ENCODE results near the gene GRAMD1A.
A peak's percentile ranks its signal among the peaks of the same experiment; 100 is the strongest.

Gene GRAMD1A

GRCh38 chr19:35060160-35060855 is 60.2 kb downstream of the GRAMD1A start:
- Histone ChIP-seq H2AK5ac (ENCODE audit: low read depth, low read length) (peak overlapping the region; percentile 81), H3K4me1 (ENCODE audit: control insufficient read depth in 2 of 2, insufficient read depth in 1 of 2, low read depth in 1 of 2, low read length in 2 of 2) (peaks cover 0 to 2% of the 10 kb centered on the region in 2 donors), H2BK120ac (ENCODE audit: low read depth, low read length) (no peak overlapping the region), H3K79me1 (ENCODE audit: low read depth, low read length) (no peaks in the 10 kb centered on the region), H2BK15ac (ENCODE audit: low read length) (peak overlapping the region; percentile 54), H3K9ac (ENCODE audit: low read depth, low read length, poor library complexity) (no peak overlapping the region), H3K36me3 (replicated peaks in 1 of 2; ENCODE audit: control insufficient read depth in 2 of 2, insufficient read depth in 2 of 2, low read length in 2 of 2) (no peaks in the 10 kb centered on the region), H3K4ac (ENCODE audit: low read length) (no peak overlapping the region), H3K14ac (ENCODE audit: low read length) (no peak overlapping the region), H3K27me3 (ENCODE audit: control insufficient read depth in 3 of 3, insufficient read depth in 3 of 3, low read depth in 1 of 3, low read length in 3 of 3) (peaks cover 0 to 3% (median 0%) of the 10 kb centered on the region in 3 experiments), H3K23ac (ENCODE audit: low read depth, low read length, poor library complexity) (peak overlapping the region; percentile 61), H2BK5ac (ENCODE audit: low read length) (peak overlapping the region; percentile 34), H4K91ac (ENCODE audit: low read depth, low read length, poor library complexity) (no peak overlapping the region), H3K4me2 (ENCODE audit: insufficient read depth, low read length, poor library complexity, severe bottlenecking) (no peak overlapping the region), H3K4me3 (ENCODE audit: low read length in 2 of 2) (no peak overlapping the region), H3K18ac (ENCODE audit: low read length) (peak overlapping the region; percentile 71), H2BK12ac (ENCODE audit: low read length) (peak overlapping the region; percentile 17), H3K27ac (replicated peaks; ENCODE audit: low read length) (no peak overlapping the region), H4K8ac (ENCODE audit: low read depth, low read length) (peak overlapping the region; percentile 57), H2AFZ (ENCODE audit: low read length) (no peak overlapping the region), H3K9me3 (replicated peaks in 1 of 2; ENCODE audit: control insufficient read depth in 2 of 2, insufficient read depth in 1 of 2, low read depth in 1 of 2, low read length in 2 of 2) (no peaks in the 10 kb centered on the region)
- no peak for DNase-seq (ENCODE audit: low spot score)
- no CpG with 5 or more reads among the region's 29 CpGs for WGBS, 2 donors (ENCODE audit: extremely low coverage in 2 of 2, insufficient read length in 2 of 2, insufficient replicate concordance in 1 of 2)

GRCh38 chr19:35061583-35062373 is 61.7 kb downstream of the GRAMD1A start:
- no peak overlapping the region for H3K27ac ChIP-seq (replicated peaks; ENCODE audit: low read length)
- no peak overlapping the region for H3K4me2 ChIP-seq (ENCODE audit: insufficient read depth, low read length, poor library complexity, severe bottlenecking)
- no peaks in the 10 kb centered on the region for H3K27me3 ChIP-seq (ENCODE audit: control insufficient read depth in 3 of 3, insufficient read depth in 3 of 3, low read depth in 1 of 3, low read length in 3 of 3)
- H3K23ac ChIP-seq (ENCODE audit: low read depth, low read length, poor library complexity): no peak overlapping the region
- no peak overlapping the region for H2BK120ac ChIP-seq (ENCODE audit: low read depth, low read length)
- no peaks in the 10 kb centered on the region for H3K4me1 ChIP-seq (ENCODE audit: control insufficient read depth in 2 of 2, insufficient read depth in 1 of 2, low read depth in 1 of 2, low read length in 2 of 2)
- no peak overlapping the region for H2BK5ac ChIP-seq (ENCODE audit: low read length)
- H2AK5ac ChIP-seq (ENCODE audit: low read depth, low read length): no peak overlapping the region
- WGBS, 2 donors (ENCODE audit: extremely low coverage in 2 of 2, insufficient read length in 2 of 2, insufficient replicate concordance in 1 of 2): no CpG with 5 or more reads among the region's 7 CpGs
- no peak overlapping the region for H3K4me3 ChIP-seq (ENCODE audit: low read length in 2 of 2)
- no peaks in the 10 kb centered on the region for H3K36me3 ChIP-seq (replicated peaks in 1 of 2; ENCODE audit: control insufficient read depth in 2 of 2, insufficient read depth in 2 of 2, low read length in 2 of 2)
- no peak overlapping the region for H4K91ac ChIP-seq (ENCODE audit: low read depth, low read length, poor library complexity)
- no peak overlapping the region for H3K14ac ChIP-seq (ENCODE audit: low read length)
- no peak overlapping the region for H3K4ac ChIP-seq (ENCODE audit: low read length)
- H3K79me1 ChIP-seq (ENCODE audit: low read depth, low read length): no peaks in the 10 kb centered on the region
- DNase-seq (ENCODE audit: low spot score): no peak
- no peak overlapping the region for H4K8ac ChIP-seq (ENCODE audit: low read depth, low read length)
- no peak overlapping the region for H2BK12ac ChIP-seq (ENCODE audit: low read length)
- H2BK15ac ChIP-seq (ENCODE audit: low read length): no peak overlapping the region
- H2AFZ ChIP-seq (ENCODE audit: low read length): no peak overlapping the region
- H3K18ac ChIP-seq (ENCODE audit: low read length): no peak overlapping the region
- no peak overlapping the region for H3K9ac ChIP-seq (ENCODE audit: low read depth, low read length, poor library complexity)
- H3K9me3 ChIP-seq (replicated peaks in 1 of 2; ENCODE audit: control insufficient read depth in 2 of 2, insufficient read depth in 1 of 2, low read depth in 1 of 2, low read length in 2 of 2): no peaks in the 10 kb centered on the region

DNA sequence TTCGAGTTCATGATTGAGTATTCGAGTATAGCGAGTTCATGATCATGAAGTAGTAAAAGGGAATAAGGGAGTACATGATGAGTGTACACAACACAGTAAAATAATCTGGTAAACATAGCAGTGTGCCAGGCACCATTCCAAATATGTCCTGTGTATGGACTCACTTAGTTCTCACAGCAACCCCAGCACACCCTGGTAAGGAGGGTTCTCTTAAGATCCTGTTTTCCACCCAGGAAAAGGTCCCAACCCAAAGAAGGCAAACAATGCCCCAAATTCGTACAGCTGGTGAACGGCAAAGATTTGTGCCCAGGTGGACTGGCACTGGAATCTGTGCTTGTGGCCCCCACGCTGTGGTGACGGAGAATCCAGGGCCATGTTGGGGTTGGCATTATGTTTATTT is 62.8 kb downstream of the GRAMD1A start:
- no peak overlapping the region for H3K4me3 ChIP-seq (ENCODE audit: low read length in 2 of 2)
- no peak overlapping the region for H2BK15ac ChIP-seq (ENCODE audit: low read length)
- no peak overlapping the region for H4K91ac ChIP-seq (ENCODE audit: low read depth, low read length, poor library complexity)
- no peak for DNase-seq (ENCODE audit: low spot score)
- no peak overlapping the region for H3K9ac ChIP-seq (ENCODE audit: low read depth, low read length, poor library complexity)
- H2BK5ac ChIP-seq (ENCODE audit: low read length): no peak overlapping the region
- H3K14ac ChIP-seq (ENCODE audit: low read length): no peak overlapping the region
- no peak overlapping the region for H3K27ac ChIP-seq (replicated peaks; ENCODE audit: low read length)
- H2BK12ac ChIP-seq (ENCODE audit: low read length): no peak overlapping the region
- no peaks in the 10 kb centered on the region for H3K4me1 ChIP-seq (ENCODE audit: control insufficient read depth in 2 of 2, insufficient read depth in 1 of 2, low read depth in 1 of 2, low read length in 2 of 2)
- no peak overlapping the region for H3K18ac ChIP-seq (ENCODE audit: low read length)
- H3K4ac ChIP-seq (ENCODE audit: low read length): no peak overlapping the region
- H3K27me3 ChIP-seq (ENCODE audit: control insufficient read depth in 3 of 3, insufficient read depth in 3 of 3, low read depth in 1 of 3, low read length in 3 of 3): no peaks in the 10 kb centered on the region
- H4K8ac ChIP-seq (ENCODE audit: low read depth, low read length): no peak overlapping the region
- H3K36me3 ChIP-seq (replicated peaks in 1 of 2; ENCODE audit: control insufficient read depth in 2 of 2, insufficient read depth in 2 of 2, low read length in 2 of 2): no peaks in the 10 kb centered on the region
- H2BK120ac ChIP-seq (ENCODE audit: low read depth, low read length): no peak overlapping the region
- no peak overlapping the region for H3K23ac ChIP-seq (ENCODE audit: low read depth, low read length, poor library complexity)
- no peaks in the 10 kb centered on the region for H3K9me3 ChIP-seq (replicated peaks in 1 of 2; ENCODE audit: control insufficient read depth in 2 of 2, insufficient read depth in 1 of 2, low read depth in 1 of 2, low read length in 2 of 2)
- no peak overlapping the region for H2AK5ac ChIP-seq (ENCODE audit: low read depth, low read length)
- no peak overlapping the region for H2AFZ ChIP-seq (ENCODE audit: low read length)
- no peak overlapping the region for H3K4me2 ChIP-seq (ENCODE audit: insufficient read depth, low read length, poor library complexity, severe bottlenecking)
- H3K79me1 ChIP-seq (ENCODE audit: low read depth, low read length): no peaks in the 10 kb centered on the region
- no CpG with 5 or more reads among the region's 7 CpGs for WGBS, 2 donors (ENCODE audit: extremely low coverage in 2 of 2, insufficient read length in 2 of 2, insufficient replicate concordance in 1 of 2)

Data from neuronal stem cell (in vitro differentiated cells).